ENCODE measurements around the gene NFIB. TPM values are rescaled to one million over a fixed set of nuclear protein-coding genes. Genes with fewer than 3 reads are reported as not detected.

The NFIB gene
- total RNA-seq (not detected), polyA plus RNA-seq (not detected)

GRCh38 chr9:14313951-14314423 lies at the start of gene NFIB:
Gene NFIB (minus strand): TSS chr9:14314141. CDS start chr9:14313511, 630 bp downstream.
- H3K9me3 Mint-ChIP-seq = peaks cover 0 to 9% (median 5%) of the 10 kb centered on the region in 8 donors
- Histone ChIP-seq H3K4me3 (ENCODE audit: low read length in 2 of 2) (peak within 1 kb of the TSS in 1 of 2 donors; percentile 34), H3K27me3 (ENCODE audit: insufficient read depth, low read length) (peaks cover 32% of the 10 kb centered on the region), H3K4me1 (ENCODE audit: insufficient read depth, low read length) (peaks cover 20% of the 10 kb centered on the region), H3K9me3 (ENCODE audit: control insufficient read depth in 1 of 2, low read length in 2 of 2) (no peaks in the 10 kb centered on the region), H3K27ac (ENCODE audit: low read depth, low read length) (no peak within 1 kb of the TSS), H3K36me3 (ENCODE audit: insufficient read depth, low read length) (no peaks in the 10 kb centered on the region)
- H3K4me1 Mint-ChIP-seq = peaks cover 18 to 36% (median 27%) of the 10 kb centered on the region in 4 donors
- intact Hi-C loops (cut with micrococcal nuclease) = loop anchor here (1.0 kb wide), 1 partner anchor 8 kb away; no protein-coding TSS in a partner anchor
- peak in 1 of 5 donors; percentile 5 for DNase-seq
- POLR2A ChIA-PET (ENCODE audit: partially characterized antibody) = no interaction called here
- peaks cover 2 to 10% of the 10 kb centered on the region in 2 donors for H3K36me3 Mint-ChIP-seq
- H3K27ac Mint-ChIP-seq = peak within 1 kb of the TSS in 1 of 7 donors; percentile 42
- peak within 1 kb of the TSS; percentile 80 to 92 (median 85) for H3K4me3 Mint-ChIP-seq
- CTCF ChIA-PET (ENCODE audit: partially characterized antibody) = no interaction called here
- peaks cover 24 to 38% of the 10 kb centered on the region in 2 donors for H3K27me3 Mint-ChIP-seq

GRCh38 chr9:14362175-14362574 lies 48.2 kb upstream of the NFIB start:
- H3K27ac Mint-ChIP-seq = no peak overlapping the region
- ChIA-PET POLR2A (ENCODE audit: partially characterized antibody) (no interaction called here), CTCF (ENCODE audit: partially characterized antibody) (interaction anchor here (1.1 kb wide), 1 partner anchor 9 kb away, joined by 5 read pairs; no protein-coding TSS in a partner anchor)
- H3K4me1 ChIP-seq (ENCODE audit: insufficient read depth, low read length) = no peaks in the 10 kb centered on the region
- no peaks in the 10 kb centered on the region for H3K4me1 Mint-ChIP-seq
- no peak overlapping the region for H3K27ac ChIP-seq (ENCODE audit: low read depth, low read length)
- peaks cover 0 to 3% (median 1%) of the 10 kb centered on the region in 8 donors for H3K9me3 Mint-ChIP-seq
- no peak overlapping the region for H3K4me3 ChIP-seq (ENCODE audit: low read length in 2 of 2)
- no peak for DNase-seq
- no peaks in the 10 kb centered on the region for H3K9me3 ChIP-seq (ENCODE audit: control insufficient read depth in 1 of 2, low read length in 2 of 2)
- H3K27me3 Mint-ChIP-seq = peaks cover 3% of the 10 kb centered on the region in 2 donors
- intact Hi-C loops (cut with micrococcal nuclease) = no loop called here
- no peaks in the 10 kb centered on the region for H3K36me3 ChIP-seq (ENCODE audit: insufficient read depth, low read length)
- H3K27me3 ChIP-seq (ENCODE audit: insufficient read depth, low read length) = no peaks in the 10 kb centered on the region
- no peak overlapping the region for H3K4me3 Mint-ChIP-seq
- no peaks in the 10 kb centered on the region for H3K36me3 Mint-ChIP-seq

GRCh38 chr9:14361074-14361473 lies 47.1 kb upstream of the NFIB start:
- H3K27me3 Mint-ChIP-seq = peaks cover 2 to 3% of the 10 kb centered on the region in 2 donors
- H3K27me3 ChIP-seq (ENCODE audit: insufficient read depth, low read length) = no peaks in the 10 kb centered on the region
- H3K36me3 Mint-ChIP-seq = no peaks in the 10 kb centered on the region
- no peaks in the 10 kb centered on the region for H3K9me3 ChIP-seq (ENCODE audit: control insufficient read depth in 1 of 2, low read length in 2 of 2)
- ChIA-PET POLR2A (ENCODE audit: partially characterized antibody) (interaction anchor here (0.6 kb wide), 1 partner anchor 234 kb away, joined by 3 read pairs; no protein-coding TSS in a partner anchor), CTCF (ENCODE audit: partially characterized antibody) (interaction anchor here (0.7 to 1.1 kb wide), 2 partner anchors 8 to 660 kb away, joined by 3 to 5 read pairs; no protein-coding TSS in a partner anchor)
- no peaks in the 10 kb centered on the region for H3K4me1 ChIP-seq (ENCODE audit: insufficient read depth, low read length)
- no peaks in the 10 kb centered on the region for H3K9me3 Mint-ChIP-seq
- no peak overlapping the region for H3K4me3 ChIP-seq (ENCODE audit: low read length in 2 of 2)
- no peak overlapping the region for H3K4me3 Mint-ChIP-seq
- no peak overlapping the region for H3K27ac Mint-ChIP-seq
- no peak overlapping the region for H3K27ac ChIP-seq (ENCODE audit: low read depth, low read length)
- H3K4me1 Mint-ChIP-seq = no peaks in the 10 kb centered on the region
- DNase-seq = no peak
- H3K36me3 ChIP-seq (ENCODE audit: insufficient read depth, low read length) = no peaks in the 10 kb centered on the region
- intact Hi-C loops (cut with micrococcal nuclease) = no loop called here

- H3K4me1 Mint-ChIP-seq = peaks cover 0 to 4% (median under 1%) of the 10 kb centered on the region in 4 donors
- Histone ChIP-seq H3K9me3 (ENCODE audit: control insufficient read depth in 1 of 2, low read length in 2 of 2) (no peaks in the 10 kb centered on the region), H3K4me1 (ENCODE audit: insufficient read depth, low read length) (no peaks in the 10 kb centered on the region), H3K27ac (ENCODE audit: low read depth, low read length) (no peak overlapping the region), H3K27me3 (ENCODE audit: insufficient read depth, low read length) (no peaks in the 10 kb centered on the region), H3K36me3 (ENCODE audit: insufficient read depth, low read length) (no peaks in the 10 kb centered on the region), H3K4me3 (ENCODE audit: low read length in 2 of 2) (no peak overlapping the region)
- ChIA-PET CTCF (ENCODE audit: partially characterized antibody) (no interaction called here), POLR2A (ENCODE audit: partially characterized antibody) (no interaction called here)
- DNase-seq = no peak
- peaks cover 5 to 9% of the 10 kb centered on the region in 2 donors for H3K27me3 Mint-ChIP-seq
- H3K4me3 Mint-ChIP-seq = no peak overlapping the region
- H3K27ac Mint-ChIP-seq = no peak overlapping the region
- intact Hi-C loops (cut with micrococcal nuclease) = no loop called here
- no peaks in the 10 kb centered on the region for H3K9me3 Mint-ChIP-seq
- H3K36me3 Mint-ChIP-seq = no peaks in the 10 kb centered on the region
These were observed 44.6 kb upstream of the NFIB start for GRCh38 chr9:14358523-14358922.

GRCh38 chr9:14356351-14357265 lies 42.7 kb upstream of the NFIB start:
- H3K27me3 Mint-ChIP-seq = peaks cover 12 to 20% of the 10 kb centered on the region in 2 donors
- no peak for DNase-seq
- POLR2A ChIA-PET (ENCODE audit: partially characterized antibody) = no interaction called here
- H3K36me3 ChIP-seq (ENCODE audit: insufficient read depth, low read length) = no peaks in the 10 kb centered on the region
- no peak overlapping the region for H3K27ac Mint-ChIP-seq
- H3K36me3 Mint-ChIP-seq = no peaks in the 10 kb centered on the region
- no peak overlapping the region for H3K4me3 Mint-ChIP-seq
- no peak overlapping the region for H3K27ac ChIP-seq (ENCODE audit: low read depth, low read length)
- peaks cover under 1% of the 10 kb centered on the region for H3K27me3 ChIP-seq (ENCODE audit: insufficient read depth, low read length)
- H3K4me1 Mint-ChIP-seq = peaks cover 0 to 7% (median under 1%) of the 10 kb centered on the region in 4 donors
- no peaks in the 10 kb centered on the region for H3K9me3 ChIP-seq (ENCODE audit: control insufficient read depth in 1 of 2, low read length in 2 of 2)
- H3K4me1 ChIP-seq (ENCODE audit: insufficient read depth, low read length) = no peaks in the 10 kb centered on the region
- H3K9me3 Mint-ChIP-seq = no peaks in the 10 kb centered on the region
- intact Hi-C loops (cut with micrococcal nuclease) = no loop called here
- no peak overlapping the region for H3K4me3 ChIP-seq (ENCODE audit: low read length in 2 of 2)
- CTCF ChIA-PET (ENCODE audit: partially characterized antibody) = interaction anchor here (1.2 kb wide), 1 partner anchor 12 kb away, joined by 3 read pairs; no protein-coding TSS in a partner anchor

- H3K4me1 ChIP-seq (ENCODE audit: insufficient read depth, low read length) = peaks cover under 1% of the 10 kb centered on the region
- H3K36me3 ChIP-seq (ENCODE audit: insufficient read depth, low read length) = no peaks in the 10 kb centered on the region
- no peaks in the 10 kb centered on the region for H3K9me3 ChIP-seq (ENCODE audit: control insufficient read depth in 1 of 2, low read length in 2 of 2)
- POLR2A ChIA-PET (ENCODE audit: partially characterized antibody) = no interaction called here
- no peak overlapping the region for H3K27ac ChIP-seq (ENCODE audit: low read depth, low read length)
- H3K4me3 ChIP-seq (ENCODE audit: low read length in 2 of 2) = no peak overlapping the region
- peaks cover 28 to 39% of the 10 kb centered on the region in 2 donors for H3K27me3 Mint-ChIP-seq
- no peak overlapping the region for H3K4me3 Mint-ChIP-seq
- peaks cover 9% of the 10 kb centered on the region for H3K27me3 ChIP-seq (ENCODE audit: insufficient read depth, low read length)
- H3K9me3 Mint-ChIP-seq = no peaks in the 10 kb centered on the region
- H3K27ac Mint-ChIP-seq = no peak overlapping the region
- intact Hi-C loops (cut with micrococcal nuclease) = loop anchor here (5.0 kb wide), 1 partner anchor 912 kb away; no protein-coding TSS in a partner anchor
- no peaks in the 10 kb centered on the region for H3K36me3 Mint-ChIP-seq
- peaks cover 4 to 14% (median 9%) of the 10 kb centered on the region in 4 donors for H3K4me1 Mint-ChIP-seq
- CTCF ChIA-PET (ENCODE audit: partially characterized antibody) = interaction anchor here (0.9 to 4.2 kb wide), 9 partner anchors 7 to 1002 kb away, joined by 3 to 61 read pairs (median 5); no protein-coding TSS in a partner anchor
- DNase-seq = no peak
These were observed 40.3 kb upstream of the NFIB start for GRCh38 chr9:14354201-14354600.

All from CD4-positive, alpha-beta memory T cell (primary cell).